ENCODE measurements around the gene XXYLT1. TPM values are rescaled to one million over a fixed set of nuclear protein-coding genes. Genes with fewer than 3 reads are reported as not detected.

XXYLT1 gene
- total and polyA plus RNA-seq, 2 of the 8 experiments (the other 6 are each of a cell fraction or from before 2014, with no cell fraction given) = 18.9 to 23.8 TPM

DNA sequence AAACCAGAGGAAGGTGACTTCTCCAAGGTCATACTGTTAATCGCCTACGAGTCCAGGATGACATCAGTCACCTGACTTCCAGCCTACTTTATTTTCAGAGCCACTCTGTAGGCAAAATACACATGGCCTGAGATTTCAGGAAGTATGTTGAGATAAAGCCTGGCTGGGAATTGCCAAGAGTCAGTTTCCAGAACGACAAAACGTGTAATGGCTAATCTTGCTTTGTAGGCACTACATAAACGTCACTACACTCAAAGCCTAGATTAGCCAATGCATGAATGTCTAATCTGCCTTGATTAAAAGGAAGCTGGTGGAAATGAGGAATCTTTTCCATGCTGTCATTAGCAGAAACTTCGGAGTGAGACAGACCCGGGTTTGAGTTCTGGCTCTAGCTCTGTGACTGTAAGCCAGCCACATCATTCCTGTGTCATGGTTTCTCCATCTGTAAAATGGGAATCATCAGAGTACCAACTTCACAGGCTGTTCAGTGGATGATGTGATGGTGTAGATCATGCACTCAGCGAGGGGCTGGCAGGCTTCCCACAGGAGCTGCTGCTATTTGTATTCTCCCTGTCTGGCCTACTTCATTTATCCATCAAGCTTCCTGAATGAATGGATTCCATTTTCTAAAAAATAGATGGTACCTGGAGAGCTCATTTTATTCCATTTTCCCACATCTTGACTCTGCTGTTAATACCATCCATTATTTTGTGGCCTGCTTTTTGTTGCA lies 241.9 kb downstream of the XXYLT1 start (continued):
- no peak for TF ChIP-seq SP4 (IDR thresholded peaks at IDR 0.05; ENCODE audit: low read length)
- TF ChIP-seq ASH2L (IDR thresholded peaks at IDR 0.05; ENCODE audit: low read length) = no peak
- TF ChIP-seq, protein P1, sequence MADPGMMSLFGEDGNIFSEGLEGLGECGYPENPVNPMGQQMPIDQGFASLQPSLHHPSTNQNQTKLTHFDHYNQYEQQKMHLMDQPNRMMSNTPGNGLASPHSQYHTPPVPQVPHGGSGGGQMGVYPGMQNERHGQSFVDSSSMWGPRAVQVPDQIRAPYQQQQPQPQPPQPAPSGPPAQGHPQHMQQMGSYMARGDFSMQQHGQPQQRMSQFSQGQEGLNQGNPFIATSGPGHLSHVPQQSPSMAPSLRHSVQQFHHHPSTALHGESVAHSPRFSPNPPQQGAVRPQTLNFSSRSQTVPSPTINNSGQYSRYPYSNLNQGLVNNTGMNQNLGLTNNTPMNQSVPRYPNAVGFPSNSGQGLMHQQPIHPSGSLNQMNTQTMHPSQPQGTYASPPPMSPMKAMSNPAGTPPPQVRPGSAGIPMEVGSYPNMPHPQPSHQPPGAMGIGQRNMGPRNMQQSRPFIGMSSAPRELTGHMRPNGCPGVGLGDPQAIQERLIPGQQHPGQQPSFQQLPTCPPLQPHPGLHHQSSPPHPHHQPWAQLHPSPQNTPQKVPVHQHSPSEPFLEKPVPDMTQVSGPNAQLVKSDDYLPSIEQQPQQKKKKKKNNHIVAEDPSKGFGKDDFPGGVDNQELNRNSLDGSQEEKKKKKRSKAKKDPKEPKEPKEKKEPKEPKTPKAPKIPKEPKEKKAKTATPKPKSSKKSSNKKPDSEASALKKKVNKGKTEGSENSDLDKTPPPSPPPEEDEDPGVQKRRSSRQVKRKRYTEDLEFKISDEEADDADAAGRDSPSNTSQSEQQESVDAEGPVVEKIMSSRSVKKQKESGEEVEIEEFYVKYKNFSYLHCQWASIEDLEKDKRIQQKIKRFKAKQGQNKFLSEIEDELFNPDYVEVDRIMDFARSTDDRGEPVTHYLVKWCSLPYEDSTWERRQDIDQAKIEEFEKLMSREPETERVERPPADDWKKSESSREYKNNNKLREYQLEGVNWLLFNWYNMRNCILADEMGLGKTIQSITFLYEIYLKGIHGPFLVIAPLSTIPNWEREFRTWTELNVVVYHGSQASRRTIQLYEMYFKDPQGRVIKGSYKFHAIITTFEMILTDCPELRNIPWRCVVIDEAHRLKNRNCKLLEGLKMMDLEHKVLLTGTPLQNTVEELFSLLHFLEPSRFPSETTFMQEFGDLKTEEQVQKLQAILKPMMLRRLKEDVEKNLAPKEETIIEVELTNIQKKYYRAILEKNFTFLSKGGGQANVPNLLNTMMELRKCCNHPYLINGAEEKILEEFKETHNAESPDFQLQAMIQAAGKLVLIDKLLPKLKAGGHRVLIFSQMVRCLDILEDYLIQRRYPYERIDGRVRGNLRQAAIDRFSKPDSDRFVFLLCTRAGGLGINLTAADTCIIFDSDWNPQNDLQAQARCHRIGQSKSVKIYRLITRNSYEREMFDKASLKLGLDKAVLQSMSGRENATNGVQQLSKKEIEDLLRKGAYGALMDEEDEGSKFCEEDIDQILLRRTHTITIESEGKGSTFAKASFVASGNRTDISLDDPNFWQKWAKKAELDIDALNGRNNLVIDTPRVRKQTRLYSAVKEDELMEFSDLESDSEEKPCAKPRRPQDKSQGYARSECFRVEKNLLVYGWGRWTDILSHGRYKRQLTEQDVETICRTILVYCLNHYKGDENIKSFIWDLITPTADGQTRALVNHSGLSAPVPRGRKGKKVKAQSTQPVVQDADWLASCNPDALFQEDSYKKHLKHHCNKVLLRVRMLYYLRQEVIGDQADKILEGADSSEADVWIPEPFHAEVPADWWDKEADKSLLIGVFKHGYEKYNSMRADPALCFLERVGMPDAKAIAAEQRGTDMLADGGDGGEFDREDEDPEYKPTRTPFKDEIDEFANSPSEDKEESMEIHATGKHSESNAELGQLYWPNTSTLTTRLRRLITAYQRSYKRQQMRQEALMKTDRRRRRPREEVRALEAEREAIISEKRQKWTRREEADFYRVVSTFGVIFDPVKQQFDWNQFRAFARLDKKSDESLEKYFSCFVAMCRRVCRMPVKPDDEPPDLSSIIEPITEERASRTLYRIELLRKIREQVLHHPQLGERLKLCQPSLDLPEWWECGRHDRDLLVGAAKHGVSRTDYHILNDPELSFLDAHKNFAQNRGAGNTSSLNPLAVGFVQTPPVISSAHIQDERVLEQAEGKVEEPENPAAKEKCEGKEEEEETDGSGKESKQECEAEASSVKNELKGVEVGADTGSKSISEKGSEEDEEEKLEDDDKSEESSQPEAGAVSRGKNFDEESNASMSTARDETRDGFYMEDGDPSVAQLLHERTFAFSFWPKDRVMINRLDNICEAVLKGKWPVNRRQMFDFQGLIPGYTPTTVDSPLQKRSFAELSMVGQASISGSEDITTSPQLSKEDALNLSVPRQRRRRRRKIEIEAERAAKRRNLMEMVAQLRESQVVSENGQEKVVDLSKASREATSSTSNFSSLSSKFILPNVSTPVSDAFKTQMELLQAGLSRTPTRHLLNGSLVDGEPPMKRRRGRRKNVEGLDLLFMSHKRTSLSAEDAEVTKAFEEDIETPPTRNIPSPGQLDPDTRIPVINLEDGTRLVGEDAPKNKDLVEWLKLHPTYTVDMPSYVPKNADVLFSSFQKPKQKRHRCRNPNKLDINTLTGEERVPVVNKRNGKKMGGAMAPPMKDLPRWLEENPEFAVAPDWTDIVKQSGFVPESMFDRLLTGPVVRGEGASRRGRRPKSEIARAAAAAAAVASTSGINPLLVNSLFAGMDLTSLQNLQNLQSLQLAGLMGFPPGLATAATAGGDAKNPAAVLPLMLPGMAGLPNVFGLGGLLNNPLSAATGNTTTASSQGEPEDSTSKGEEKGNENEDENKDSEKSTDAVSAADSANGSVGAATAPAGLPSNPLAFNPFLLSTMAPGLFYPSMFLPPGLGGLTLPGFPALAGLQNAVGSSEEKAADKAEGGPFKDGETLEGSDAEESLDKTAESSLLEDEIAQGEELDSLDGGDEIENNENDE (IDR thresholded peaks at IDR 0.05; ENCODE audit: insufficient replicate concordance, low read length) = no peak
